Trophoblast cell (in vitro differentiated cells and primary cell): Measurements from ENCODE around the gene MAP1B.

Experiments used
- DNase-seq, 2 donors: peaks; one replicate each; pipeline ENCODE4 v3.0.0-alpha.2; 2016
- H2AFZ ChIP-seq: 2 replicates; pipeline ENCODE4 v1.6.1; 2013; ENCODE audit warnings: low read length, moderate library complexity, mild to moderate bottlenecking; ENCODE audit not compliant: insufficient read depth, poor library complexity
- H2AK5ac ChIP-seq: 2 replicates; pipeline ENCODE4 v1.6.1; 2013; ENCODE audit warnings: mild to moderate bottlenecking, low read length
- H2BK120ac ChIP-seq: 2 replicates; pipeline ENCODE4 v1.6.1; 2013; ENCODE audit warnings: low read length, mild to moderate bottlenecking, moderate library complexity; ENCODE audit not compliant: insufficient read depth, poor library complexity
- H2BK12ac ChIP-seq: 2 replicates; pipeline ENCODE4 v1.6.1; 2013; ENCODE audit warnings: mild to moderate bottlenecking, low read length, moderate library complexity
- H2BK5ac ChIP-seq: 2 replicates; pipeline ENCODE4 v1.6.1; 2013; ENCODE audit warnings: low read length, low read depth, moderate library complexity, mild to moderate bottlenecking; ENCODE audit not compliant: poor library complexity
- H3K14ac ChIP-seq: 2 replicates; pipeline ENCODE4 v1.6.1; 2013; ENCODE audit warnings: mild to moderate bottlenecking, low read length
- H3K18ac ChIP-seq: 2 replicates; pipeline ENCODE4 v1.6.1; 2013; ENCODE audit warnings: mild to moderate bottlenecking, low read length
- H3K23ac ChIP-seq: 2 replicates; pipeline ENCODE4 v1.6.1; 2013; ENCODE audit warnings: low read length
- H3K27ac ChIP-seq: 2 replicates; pipeline ENCODE4 v1.5.1; 2013; ENCODE audit warnings: low read depth, mild to moderate bottlenecking, inconsistent platforms, low read length, moderate library complexity
- H3K27me3 ChIP-seq: 2 replicates; pipeline ENCODE4 v1.6.1; 2013; ENCODE audit warnings: inconsistent platforms, mild to moderate bottlenecking, low read length, moderate library complexity; ENCODE audit not compliant: insufficient read depth
- H3K36me3 ChIP-seq, 2 experiments: 1 replicate in 1 of 2; 2 replicates in 1 of 2; pipeline ENCODE4 v1.6.1; 2013; ENCODE audit warnings: low read length in 2 of 2, mild to moderate bottlenecking in 2 of 2, moderate library complexity in 1 of 2; ENCODE audit not compliant: insufficient read depth in 2 of 2, control insufficient read depth in 1 of 2
- H3K4ac ChIP-seq: 2 replicates; pipeline ENCODE4 v1.6.1; 2013; ENCODE audit warnings: low read depth, mild to moderate bottlenecking, low read length, moderate library complexity
- H3K4me1 ChIP-seq, 2 experiments: 1 replicate in 1 of 2; 2 replicates in 1 of 2; pipeline ENCODE4 v1.6.1; 2013; ENCODE audit warnings: low read length in 2 of 2, mild to moderate bottlenecking in 2 of 2, moderate library complexity in 1 of 2; ENCODE audit not compliant: insufficient read depth in 2 of 2, control insufficient read depth in 1 of 2
- H3K4me2 ChIP-seq: 2 replicates; pipeline ENCODE4 v1.6.1; 2013; ENCODE audit warnings: inconsistent platforms, mild to moderate bottlenecking, low read length, moderate library complexity
- H3K4me3 ChIP-seq: 2 replicates; pipeline ENCODE4 v1.5.1; 2013; ENCODE audit warnings: mild to moderate bottlenecking, low read depth, low read length, inconsistent platforms
- H3K79me1 ChIP-seq: one replicate; pipeline ENCODE4 v1.6.1; 2013; ENCODE audit warnings: low read length
- H3K79me2 ChIP-seq: 2 replicates; pipeline ENCODE4 v1.6.1; 2013; ENCODE audit warnings: low read length, mild to moderate bottlenecking; ENCODE audit not compliant: control insufficient read depth, insufficient read depth, poor library complexity
- H3K9ac ChIP-seq: 2 replicates; pipeline ENCODE4 v1.6.1; 2013; ENCODE audit warnings: mild to moderate bottlenecking, low read length
- H3K9me3 ChIP-seq: 2 replicates; pipeline ENCODE4 v1.6.1; 2013; ENCODE audit warnings: low read depth, mild to moderate bottlenecking, control low read depth, inconsistent platforms, low read length; ENCODE audit not compliant: insufficient read depth
- H4K12ac ChIP-seq: 2 replicates; pipeline ENCODE4 v1.6.1; 2013; ENCODE audit warnings: low read depth, mild to moderate bottlenecking, low read length, moderate library complexity
- H4K8ac ChIP-seq: 2 replicates; pipeline ENCODE4 v1.6.1; 2013; ENCODE audit warnings: low read depth, mild to moderate bottlenecking, low read length, moderate library complexity
- H4K91ac ChIP-seq: one replicate; pipeline ENCODE4 v1.6.1; 2013; ENCODE audit warnings: low read depth, mild to moderate bottlenecking, low read length, moderate library complexity
- WGBS: extraction: QIAGEN DNeasy Blood & Tissue Kit; methylation state at CpG from one replicate; pipeline ENCODE4 v1.1.7; 2013; ENCODE audit warnings: missing lambda C conversion rate; ENCODE audit not compliant: insufficient read length, insufficient coverage; ENCODE audit errors: extremely low coverage; 5-methylcytosine and 5-hydroxymethylcytosine counted together

The MAP1B gene

DNA sequence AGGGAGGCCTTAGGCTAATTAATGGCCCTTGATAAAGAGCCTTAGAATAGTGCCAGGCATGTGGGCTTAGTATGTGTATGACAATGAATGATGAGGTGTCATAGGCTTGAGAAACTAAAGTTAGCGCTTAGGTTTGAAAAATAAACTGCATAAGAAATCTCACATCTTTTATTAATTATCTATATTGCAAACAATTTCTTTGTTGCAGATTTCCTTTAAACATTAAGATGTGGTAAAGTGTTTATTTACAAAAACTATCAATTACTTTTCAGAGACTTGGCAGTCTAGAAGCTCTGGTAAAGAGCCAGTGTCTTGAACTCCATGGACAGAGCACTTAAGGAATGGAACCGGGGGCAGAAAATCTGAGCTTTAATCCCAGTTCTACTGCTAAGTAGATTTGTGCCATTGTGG, 23.1 kb downstream of the MAP1B start:
- no peak overlapping the region for H4K12ac ChIP-seq
- no peak overlapping the region for H3K9ac ChIP-seq
- no peaks in the 10 kb centered on the region for H3K79me1 ChIP-seq
- no peak overlapping the region for H2BK5ac ChIP-seq
- H3K18ac ChIP-seq, result no peak overlapping the region
- H2BK12ac ChIP-seq, result no peak overlapping the region
- no peaks in the 10 kb centered on the region for H3K79me2 ChIP-seq
- H3K14ac ChIP-seq, result no peak overlapping the region
- no peak overlapping the region for H3K4ac ChIP-seq
- no CpG with 5 or more reads among the region's 2 CpGs for WGBS
- no peaks in the 10 kb centered on the region for H3K4me1 ChIP-seq
- no peak overlapping the region for H3K23ac ChIP-seq
- no peak overlapping the region for H4K91ac ChIP-seq
- no peak overlapping the region for H2AK5ac ChIP-seq
- H3K9me3 ChIP-seq, result no peaks in the 10 kb centered on the region
- H3K4me3 ChIP-seq, result no peak overlapping the region
- H4K8ac ChIP-seq, result no peak overlapping the region
- DNase-seq, result no peak
- H2BK120ac ChIP-seq, result no peak overlapping the region
- H3K4me2 ChIP-seq, result no peak overlapping the region
- no peaks in the 10 kb centered on the region for H3K27me3 ChIP-seq
- H2AFZ ChIP-seq, result no peak overlapping the region
- no peak overlapping the region for H3K27ac ChIP-seq
- peaks cover 0 to 3% of the 10 kb centered on the region in 2 experiments for H3K36me3 ChIP-seq

DNA sequence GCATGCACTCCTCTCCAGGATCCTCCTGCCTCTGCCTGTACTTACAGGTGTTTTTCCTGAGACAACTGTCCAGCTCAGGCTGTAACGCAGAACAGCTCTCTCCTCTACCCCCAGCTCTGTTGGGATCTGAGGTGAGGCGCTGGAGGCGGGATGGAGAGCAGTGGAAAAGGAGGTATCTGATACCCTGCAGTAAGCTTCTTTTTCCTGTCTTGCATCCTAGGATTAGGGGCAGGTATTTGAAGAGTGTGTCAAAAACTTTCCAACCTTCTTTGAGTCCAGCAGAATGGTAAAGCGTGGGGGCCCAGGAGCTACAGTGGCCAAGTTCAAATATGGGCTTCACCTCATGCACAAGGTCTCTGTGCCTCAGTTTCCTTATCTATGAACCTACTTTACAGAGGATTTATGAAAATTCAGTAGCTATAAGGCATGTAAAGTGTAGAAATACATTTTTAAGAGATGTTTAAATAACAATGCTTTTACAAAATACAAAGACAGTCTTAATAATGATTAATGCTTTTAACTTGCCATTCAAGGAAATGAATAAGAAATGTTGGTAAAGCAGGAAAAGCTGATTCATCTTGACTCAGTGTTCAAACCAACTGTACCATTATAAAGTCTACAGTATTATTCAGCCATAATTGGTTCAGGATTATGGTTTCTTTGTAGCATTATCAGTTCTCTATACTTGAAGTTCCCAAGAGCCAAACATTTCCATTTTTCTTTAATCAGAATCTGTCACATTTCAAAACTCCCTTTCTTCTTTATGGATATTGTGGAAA, 26.1 kb downstream of the MAP1B start:
- Histone ChIP-seq H3K18ac (no peak overlapping the region), H2BK12ac (no peak overlapping the region), H2AFZ (no peak overlapping the region), H2AK5ac (no peak overlapping the region), H3K36me3 (peaks cover 0 to 3% of the 10 kb centered on the region in 2 experiments), H4K91ac (no peak overlapping the region), H3K27ac (no peak overlapping the region), H3K27me3 (no peaks in the 10 kb centered on the region), H4K12ac (no peak overlapping the region), H3K79me2 (no peaks in the 10 kb centered on the region), H4K8ac (no peak overlapping the region), H2BK120ac (no peak overlapping the region), H3K14ac (no peak overlapping the region), H3K4ac (no peak overlapping the region), H3K9me3 (no peaks in the 10 kb centered on the region), H3K4me2 (no peak overlapping the region), H3K4me1 (no peaks in the 10 kb centered on the region), H2BK5ac (no peak overlapping the region), H3K4me3 (no peak overlapping the region), H3K79me1 (no peaks in the 10 kb centered on the region), H3K23ac (no peak overlapping the region), H3K9ac (no peak overlapping the region)
- WGBS, result no CpG with 5 or more reads among the region's 4 CpGs
- no peak for DNase-seq

DNA sequence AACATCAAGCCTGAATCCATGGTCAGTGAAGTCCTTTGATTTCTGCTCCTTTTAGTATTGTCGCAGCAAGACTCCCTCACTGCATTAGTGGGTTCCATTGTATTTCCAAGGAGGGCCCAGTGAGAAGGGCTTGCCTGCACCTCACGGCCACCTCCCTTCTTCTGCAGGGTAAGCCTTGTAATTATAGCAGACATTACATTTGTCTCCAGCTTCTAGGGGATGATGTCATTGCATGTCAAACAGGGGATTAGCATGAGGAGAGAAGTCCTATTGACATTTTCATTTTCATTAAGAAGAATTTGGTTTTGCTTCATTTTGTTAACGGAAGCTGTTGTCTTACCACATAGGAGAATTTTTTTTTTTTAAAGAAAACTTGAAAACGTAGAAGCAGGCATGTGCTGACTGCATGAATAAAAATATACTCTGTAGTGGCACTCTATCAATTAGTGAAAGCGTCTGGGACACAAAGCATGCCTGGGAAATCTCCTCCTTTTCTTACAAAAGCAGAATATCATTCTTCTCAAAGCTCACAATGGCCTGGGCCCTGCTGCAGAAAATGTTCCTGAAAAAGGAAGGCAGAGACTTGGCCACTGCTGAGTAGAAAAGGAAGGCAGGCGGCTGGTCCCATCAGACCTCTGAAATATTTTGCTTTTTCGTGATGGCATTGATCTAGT, 27.1 kb downstream of the MAP1B start:
- no peak overlapping the region for H3K4ac ChIP-seq
- H4K8ac ChIP-seq, result no peak overlapping the region
- no peaks in the 10 kb centered on the region for H3K4me1 ChIP-seq
- no peaks in the 10 kb centered on the region for H3K79me1 ChIP-seq
- no peak overlapping the region for H4K12ac ChIP-seq
- no peak for DNase-seq
- H2AK5ac ChIP-seq, result no peak overlapping the region
- no peak overlapping the region for H3K4me2 ChIP-seq
- no peaks in the 10 kb centered on the region for H3K9me3 ChIP-seq
- no peak overlapping the region for H2AFZ ChIP-seq
- H3K18ac ChIP-seq, result no peak overlapping the region
- no peak overlapping the region for H2BK120ac ChIP-seq
- H3K79me2 ChIP-seq, result no peaks in the 10 kb centered on the region
- no peak overlapping the region for H2BK5ac ChIP-seq
- no peak overlapping the region for H4K91ac ChIP-seq
- H3K14ac ChIP-seq, result no peak overlapping the region
- no peak overlapping the region for H2BK12ac ChIP-seq
- H3K27me3 ChIP-seq, result no peaks in the 10 kb centered on the region
- WGBS, result no CpG with 5 or more reads among the region's 7 CpGs
- peaks cover 0 to 4% of the 10 kb centered on the region in 2 experiments for H3K36me3 ChIP-seq
- H3K9ac ChIP-seq, result no peak overlapping the region
- no peak overlapping the region for H3K4me3 ChIP-seq
- H3K23ac ChIP-seq, result no peak overlapping the region
- no peak overlapping the region for H3K27ac ChIP-seq

DNA sequence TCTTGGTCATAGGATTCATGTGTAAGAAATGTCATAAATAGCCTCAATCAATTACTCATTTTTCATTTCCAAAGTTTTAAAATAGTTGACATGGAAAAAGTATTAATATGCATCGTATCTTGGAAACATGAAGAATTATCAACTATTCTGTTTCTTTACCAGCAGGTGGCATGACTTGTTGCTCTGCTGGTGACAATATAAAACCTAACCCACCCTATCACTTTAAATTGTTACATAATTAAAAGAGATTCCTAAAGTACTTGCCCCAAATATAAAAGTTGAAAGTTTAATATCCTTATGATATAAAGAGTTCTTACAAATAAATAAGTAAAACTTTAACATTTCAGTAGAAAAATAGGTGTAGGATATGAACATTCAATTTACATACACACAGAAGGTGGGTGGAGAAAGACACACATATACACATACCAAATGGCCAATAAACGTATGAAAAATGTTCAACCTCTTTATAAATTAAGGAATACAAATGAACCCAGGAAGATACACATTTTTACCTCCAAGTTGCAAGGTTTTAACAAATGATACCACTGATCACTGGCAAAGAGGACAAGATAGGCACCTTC, 30.6 kb downstream of the MAP1B start:
- H2BK12ac ChIP-seq, result no peak overlapping the region
- no peak overlapping the region for H4K8ac ChIP-seq
- H3K4me2 ChIP-seq, result no peak overlapping the region

More for the DNA sequence above, 30.6 kb downstream of the MAP1B start:
- no peak overlapping the region for H3K18ac ChIP-seq
- H3K27ac ChIP-seq, result no peak overlapping the region
- H3K79me2 ChIP-seq, result peaks cover 1% of the 10 kb centered on the region
- no peak overlapping the region for H2AFZ ChIP-seq
- peaks cover 7% of the 10 kb centered on the region for H3K79me1 ChIP-seq
- H3K9me3 ChIP-seq, result peaks cover 2% of the 10 kb centered on the region
- H3K14ac ChIP-seq, result no peak overlapping the region
- H2BK120ac ChIP-seq, result no peak overlapping the region
- DNase-seq, result peak in 1 of 2 donors; percentile 41
- H3K27me3 ChIP-seq, result no peaks in the 10 kb centered on the region
- H3K4ac ChIP-seq, result no peak overlapping the region
- H3K4me1 ChIP-seq, result peaks cover 11 to 13% of the 10 kb centered on the region in 2 experiments
- no peak overlapping the region for H3K4me3 ChIP-seq
- H2BK5ac ChIP-seq, result no peak overlapping the region
- H4K12ac ChIP-seq, result no peak overlapping the region
- no peak overlapping the region for H4K91ac ChIP-seq
- H3K23ac ChIP-seq, result no peak overlapping the region
- WGBS, result no CpG with 5 or more reads among the region's 2 CpGs
- H3K9ac ChIP-seq, result no peak overlapping the region
- H2AK5ac ChIP-seq, result no peak overlapping the region
- peaks cover 4 to 8% of the 10 kb centered on the region in 2 experiments for H3K36me3 ChIP-seq
